Chondrocyte (in vitro differentiated cells): ENCODE measurements around the gene JUP. TPM values are rescaled to one million over a fixed set of nuclear protein-coding genes. Genes with fewer than 3 reads are reported as not detected.

Source experiments
- DNase-seq: peaks from one replicate; pipeline ENCODE4 v3.0.0; 2021; ENCODE audit warnings: mixed read lengths, low spot score
- H3K27ac Mint-ChIP-seq: one replicate; pipeline ENCODE4 v1.8.0; 2021; ENCODE audit warnings: mild to moderate bottlenecking, moderate library complexity, mixed read lengths; ENCODE audit not compliant: unreplicated experiment
- H3K27me3 Mint-ChIP-seq: 2 replicates; pipeline ENCODE4 v1.8.0; 2021; ENCODE audit warnings: low read depth, mixed read lengths
- H3K36me3 Mint-ChIP-seq: 2 replicates; pipeline ENCODE4 v1.8.0; 2021; ENCODE audit warnings: low read depth, mixed read lengths
- H3K4me1 Mint-ChIP-seq: 2 replicates; pipeline ENCODE4 v1.8.0; 2021; ENCODE audit warnings: low read depth, mild to moderate bottlenecking, mixed read lengths
- H3K4me3 Mint-ChIP-seq: one replicate; pipeline ENCODE4 v1.8.0; 2021; ENCODE audit warnings: mild to moderate bottlenecking, moderate library complexity, mixed read lengths; ENCODE audit not compliant: unreplicated experiment
- H3K9me3 Mint-ChIP-seq: 2 replicates; pipeline ENCODE4 v1.8.0; 2021; ENCODE audit warnings: low read depth, mixed read lengths
- total RNA-seq: library from RNA; stranded (reverse); gene quantifications from 3 replicates; pipeline ENCODE4 v1.2.1, GENCODE V29; 2021
- TF ChIP-seq, protein P1 (sequence below): fragments of 200-600 bp; sonication (generic); IDR thresholded peaks from 2 replicates; pipeline ENCODE4 v1.5.0; 2021; ENCODE audit warnings: antibody characterized with exemption, mild to moderate bottlenecking, moderate library complexity

The JUP gene
- total RNA-seq, 1 donor from 2014 or later, result 18.8 TPM

DNA sequence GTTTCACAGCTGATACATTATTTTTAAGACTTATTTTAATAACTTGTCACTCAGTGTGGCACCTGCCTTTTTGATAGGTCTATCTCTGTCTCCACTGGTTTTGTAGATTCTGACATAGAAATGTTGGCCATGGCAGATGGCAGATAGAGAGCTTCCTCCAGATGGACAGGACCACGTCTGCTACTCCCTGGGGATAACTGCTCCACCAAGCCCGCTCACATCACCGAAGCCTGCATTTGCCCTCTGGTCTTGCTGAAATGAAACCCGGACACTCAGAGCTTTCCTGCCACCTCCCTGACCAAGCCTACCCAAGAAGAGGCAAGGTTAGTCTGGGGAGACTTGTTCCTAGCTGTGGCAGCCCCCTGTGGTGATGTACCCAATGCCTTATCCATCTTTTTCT, 35.6 kb downstream of the JUP start:
- H3K9me3 Mint-ChIP-seq, result no peaks in the 10 kb centered on the region
- peaks cover 5% of the 10 kb centered on the region for H3K27me3 Mint-ChIP-seq

DNA sequence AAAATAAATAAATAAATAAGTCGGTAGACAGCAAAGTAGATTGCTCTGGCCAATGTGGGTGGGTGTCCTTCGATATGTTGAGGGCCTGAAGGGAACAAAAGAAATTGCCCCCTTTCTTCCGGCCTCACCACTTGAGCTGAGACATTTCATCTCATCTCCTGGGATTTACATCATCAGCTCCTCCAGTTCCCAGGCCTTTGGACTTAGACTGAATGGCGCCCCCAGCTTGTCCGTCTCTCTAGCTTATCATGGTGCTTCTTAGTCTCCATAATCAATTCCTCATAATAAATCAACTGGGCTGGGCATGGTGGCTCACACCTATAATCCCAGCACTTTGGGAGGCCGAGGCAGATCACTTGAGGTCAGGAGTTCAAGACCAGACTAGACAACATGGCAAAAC, 38.2 kb downstream of the JUP start:
- H3K27ac Mint-ChIP-seq, result no peak overlapping the region
- DNase-seq, result no peak
- peaks cover 5% of the 10 kb centered on the region for H3K27me3 Mint-ChIP-seq
- no peak overlapping the region for H3K4me3 Mint-ChIP-seq
- TF ChIP-seq, protein P1, sequence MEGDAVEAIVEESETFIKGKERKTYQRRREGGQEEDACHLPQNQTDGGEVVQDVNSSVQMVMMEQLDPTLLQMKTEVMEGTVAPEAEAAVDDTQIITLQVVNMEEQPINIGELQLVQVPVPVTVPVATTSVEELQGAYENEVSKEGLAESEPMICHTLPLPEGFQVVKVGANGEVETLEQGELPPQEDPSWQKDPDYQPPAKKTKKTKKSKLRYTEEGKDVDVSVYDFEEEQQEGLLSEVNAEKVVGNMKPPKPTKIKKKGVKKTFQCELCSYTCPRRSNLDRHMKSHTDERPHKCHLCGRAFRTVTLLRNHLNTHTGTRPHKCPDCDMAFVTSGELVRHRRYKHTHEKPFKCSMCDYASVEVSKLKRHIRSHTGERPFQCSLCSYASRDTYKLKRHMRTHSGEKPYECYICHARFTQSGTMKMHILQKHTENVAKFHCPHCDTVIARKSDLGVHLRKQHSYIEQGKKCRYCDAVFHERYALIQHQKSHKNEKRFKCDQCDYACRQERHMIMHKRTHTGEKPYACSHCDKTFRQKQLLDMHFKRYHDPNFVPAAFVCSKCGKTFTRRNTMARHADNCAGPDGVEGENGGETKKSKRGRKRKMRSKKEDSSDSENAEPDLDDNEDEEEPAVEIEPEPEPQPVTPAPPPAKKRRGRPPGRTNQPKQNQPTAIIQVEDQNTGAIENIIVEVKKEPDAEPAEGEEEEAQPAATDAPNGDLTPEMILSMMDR, result no peak
- H3K4me1 Mint-ChIP-seq, result no peaks in the 10 kb centered on the region
- no peaks in the 10 kb centered on the region for H3K36me3 Mint-ChIP-seq
- no peaks in the 10 kb centered on the region for H3K9me3 Mint-ChIP-seq

More for the DNA sequence above, 35.6 kb downstream of the JUP start:
- DNase-seq, result no peak
- no peak overlapping the region for H3K4me3 Mint-ChIP-seq
- H3K36me3 Mint-ChIP-seq, result peaks cover 2% of the 10 kb centered on the region
- H3K4me1 Mint-ChIP-seq, result no peaks in the 10 kb centered on the region
- no peak overlapping the region for H3K27ac Mint-ChIP-seq
- TF ChIP-seq, protein P1, result no peak

DNA sequence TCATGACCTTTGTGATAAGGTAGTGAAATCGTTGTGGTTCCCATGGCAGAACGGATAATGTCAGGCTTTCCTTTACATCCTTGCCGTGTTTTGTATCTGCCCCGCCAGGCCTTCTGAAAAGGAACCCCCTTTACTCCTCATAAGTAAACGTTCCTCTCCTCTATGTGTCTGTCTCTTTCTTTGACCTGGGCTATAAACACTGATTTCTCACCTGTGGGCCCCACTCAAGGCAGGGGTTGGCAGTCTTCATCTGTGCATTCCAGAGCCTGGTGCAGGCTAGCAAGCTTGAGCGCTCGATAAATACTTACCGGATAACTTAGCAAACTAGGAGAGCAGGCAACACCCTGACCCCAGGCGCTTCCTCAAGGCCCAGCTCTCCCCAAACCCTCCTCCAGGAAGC, 44.8 kb downstream of the JUP start:
- no peak overlapping the region for H3K27ac Mint-ChIP-seq

DNA sequence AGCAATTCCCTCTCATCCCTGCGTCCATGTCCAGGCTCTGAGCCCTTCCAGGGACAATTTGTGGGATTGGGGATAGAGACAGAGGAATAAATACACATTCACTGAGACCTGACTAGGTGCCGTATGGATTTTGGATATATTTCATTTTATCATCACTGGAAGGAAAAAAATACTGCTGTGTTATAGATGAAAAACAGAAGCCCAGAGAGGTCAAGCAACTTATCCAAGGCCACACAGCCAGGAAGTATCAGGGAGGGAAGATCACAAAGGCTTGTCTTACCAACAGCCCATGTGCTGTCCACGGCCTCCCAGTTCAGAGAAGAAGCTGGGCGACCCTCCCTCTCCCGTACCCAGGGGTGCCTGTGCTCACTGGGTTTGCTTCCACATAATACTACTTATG, 46.0 kb downstream of the JUP start:
- Mint-ChIP-seq H3K36me3 (no peaks in the 10 kb centered on the region), H3K4me3 (no peak overlapping the region), H3K4me1 (no peaks in the 10 kb centered on the region), H3K27me3 (peaks cover 19% of the 10 kb centered on the region), H3K27ac (no peak overlapping the region), H3K9me3 (no peaks in the 10 kb centered on the region)
- no peak for DNase-seq
- TF ChIP-seq, protein P1, result no peak

More for the DNA sequence above, 44.8 kb downstream of the JUP start:
- Mint-ChIP-seq H3K27me3 (peaks cover 15% of the 10 kb centered on the region), H3K9me3 (no peaks in the 10 kb centered on the region), H3K4me3 (no peak overlapping the region), H3K4me1 (no peaks in the 10 kb centered on the region), H3K36me3 (no peaks in the 10 kb centered on the region)
- no peak for DNase-seq
- TF ChIP-seq, protein P1, result no peak

DNA sequence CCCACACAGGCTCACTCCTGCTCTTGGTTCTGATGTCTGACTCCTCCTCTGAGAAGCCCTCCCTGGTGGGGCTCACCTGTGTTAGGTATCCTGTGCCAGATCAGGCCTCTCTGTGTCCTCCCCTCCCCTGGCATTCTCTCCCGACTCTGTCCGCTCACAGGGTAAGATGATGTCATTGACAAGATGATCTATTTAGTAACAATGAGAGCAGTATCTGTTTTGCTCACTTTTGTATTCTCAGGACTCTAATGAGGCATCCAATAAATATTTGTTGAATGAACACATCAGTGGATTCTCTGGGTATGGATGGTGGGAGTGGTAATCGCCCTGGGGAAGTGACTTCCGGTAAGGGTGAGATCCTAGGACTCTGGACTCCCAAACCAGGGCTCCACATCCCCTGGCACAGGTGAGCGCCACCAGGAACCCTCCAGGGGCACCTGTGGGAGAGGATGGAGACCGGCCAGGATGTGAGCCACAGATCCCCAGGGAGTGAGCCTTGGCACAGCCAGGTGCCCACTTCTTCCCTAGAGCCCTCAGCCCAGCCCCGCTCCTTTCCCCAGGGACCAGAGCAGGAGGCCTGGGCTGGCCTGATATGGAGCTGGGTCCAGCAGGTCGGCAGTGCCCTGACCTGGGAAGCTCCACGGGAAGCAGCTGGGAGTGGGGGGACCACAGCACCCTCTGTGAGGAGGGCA, 46.7 kb downstream of the JUP start:
- TF ChIP-seq, protein P1, result no peak
- Mint-ChIP-seq H3K27me3 (peaks cover 23% of the 10 kb centered on the region), H3K4me3 (no peak overlapping the region), H3K27ac (no peak overlapping the region), H3K4me1 (peaks cover 3% of the 10 kb centered on the region), H3K9me3 (no peaks in the 10 kb centered on the region), H3K36me3 (no peaks in the 10 kb centered on the region)
- DNase-seq, result no peak
